Measurements from ENCODE around the gene DECR2.
"Not testable (repeated sequence)": the region's sequence is repeated elsewhere in the genome, so short reads cannot be mapped to it uniquely, and the experiment has no call there.

The DECR2 gene

GRCh38 chr16:361341-361871 is 40.3 kb upstream of the DECR2 start:
- peaks cover 0 to 17% of the 10 kb centered on the region in 2 donors for H3K27me3 ChIP-seq (ENCODE audit: control insufficient read depth in 1 of 2, insufficient read depth in 2 of 2, low read length in 2 of 2)
- no peak overlapping the region for H3K4me3 ChIP-seq (ENCODE audit: low read depth in 1 of 2, low read length in 2 of 2)
- no peak overlapping the region for H3K9ac ChIP-seq (ENCODE audit: low read length)
- no peaks in the 10 kb centered on the region for H3K4me1 ChIP-seq (ENCODE audit: insufficient read depth, low read length)
- no peaks in the 10 kb centered on the region for H3K9me3 ChIP-seq (ENCODE audit: low read length)
- no peak overlapping the region for H3K27ac ChIP-seq (ENCODE audit: low read depth, low read length)
- peaks cover 2% of the 10 kb centered on the region for H3K36me3 ChIP-seq (ENCODE audit: insufficient read depth, low read length)

GRCh38 chr16:361872-362701 is 39.6 kb upstream of the DECR2 start:
- Histone ChIP-seq H3K9me3 (ENCODE audit: low read length) (no peaks in the 10 kb centered on the region), H3K27ac (ENCODE audit: low read depth, low read length) (no peak overlapping the region), H3K27me3 (ENCODE audit: control insufficient read depth in 1 of 2, insufficient read depth in 2 of 2, low read length in 2 of 2) (peaks cover 0 to 17% of the 10 kb centered on the region in 2 donors), H3K4me1 (ENCODE audit: insufficient read depth, low read length) (no peaks in the 10 kb centered on the region), H3K4me3 (ENCODE audit: low read depth in 1 of 2, low read length in 2 of 2) (no peak overlapping the region), H3K36me3 (ENCODE audit: insufficient read depth, low read length) (peaks cover 9% of the 10 kb centered on the region), H3K9ac (ENCODE audit: low read length) (no peak overlapping the region)

DNA sequence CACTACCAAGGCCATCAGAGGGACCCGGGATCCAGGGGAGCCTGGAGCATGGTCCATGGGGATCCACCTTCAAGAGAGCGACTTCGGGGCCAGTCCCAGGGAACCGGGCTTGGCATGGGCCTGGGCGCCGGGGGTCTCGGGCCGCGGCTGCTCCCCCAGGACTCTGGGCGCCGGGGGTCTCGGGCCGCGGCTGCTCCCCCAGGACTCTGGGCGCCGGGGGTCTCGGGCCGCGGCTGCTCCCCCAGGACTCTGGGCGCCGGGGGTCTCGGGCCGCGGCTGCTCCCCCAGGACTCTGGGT is 39.0 kb upstream of the DECR2 start:
- H3K4me1 ChIP-seq (ENCODE audit: insufficient read depth, low read length); H3K4me3 ChIP-seq (ENCODE audit: low read depth in 1 of 2, low read length in 2 of 2); H3K9ac ChIP-seq (ENCODE audit: low read length); H3K27ac ChIP-seq (ENCODE audit: low read depth, low read length); H3K9me3 ChIP-seq (ENCODE audit: low read length): not testable (repeated sequence)
- Histone ChIP-seq H3K36me3 (ENCODE audit: insufficient read depth, low read length) (peaks cover 13% of the 10 kb centered on the region), H3K27me3 (ENCODE audit: control insufficient read depth in 1 of 2, insufficient read depth in 2 of 2, low read length in 2 of 2) (peaks cover 0 to 17% of the 10 kb centered on the region in 2 donors)

- peaks cover 0 to 17% of the 10 kb centered on the region in 2 donors for H3K27me3 ChIP-seq (ENCODE audit: control insufficient read depth in 1 of 2, insufficient read depth in 2 of 2, low read length in 2 of 2)
- no peak overlapping the region for H3K27ac ChIP-seq (ENCODE audit: low read depth, low read length)
- H3K4me1 ChIP-seq (ENCODE audit: insufficient read depth, low read length) = no peaks in the 10 kb centered on the region
- no peak overlapping the region for H3K9ac ChIP-seq (ENCODE audit: low read length)
- no peak overlapping the region for H3K4me3 ChIP-seq (ENCODE audit: low read depth in 1 of 2, low read length in 2 of 2)
- H3K9me3 ChIP-seq (ENCODE audit: low read length) = no peaks in the 10 kb centered on the region
- H3K36me3 ChIP-seq (ENCODE audit: insufficient read depth, low read length) = peaks cover 19% of the 10 kb centered on the region
Observed at GRCh38 chr16:363110-363765, 38.4 kb upstream of the DECR2 start.

DNA sequence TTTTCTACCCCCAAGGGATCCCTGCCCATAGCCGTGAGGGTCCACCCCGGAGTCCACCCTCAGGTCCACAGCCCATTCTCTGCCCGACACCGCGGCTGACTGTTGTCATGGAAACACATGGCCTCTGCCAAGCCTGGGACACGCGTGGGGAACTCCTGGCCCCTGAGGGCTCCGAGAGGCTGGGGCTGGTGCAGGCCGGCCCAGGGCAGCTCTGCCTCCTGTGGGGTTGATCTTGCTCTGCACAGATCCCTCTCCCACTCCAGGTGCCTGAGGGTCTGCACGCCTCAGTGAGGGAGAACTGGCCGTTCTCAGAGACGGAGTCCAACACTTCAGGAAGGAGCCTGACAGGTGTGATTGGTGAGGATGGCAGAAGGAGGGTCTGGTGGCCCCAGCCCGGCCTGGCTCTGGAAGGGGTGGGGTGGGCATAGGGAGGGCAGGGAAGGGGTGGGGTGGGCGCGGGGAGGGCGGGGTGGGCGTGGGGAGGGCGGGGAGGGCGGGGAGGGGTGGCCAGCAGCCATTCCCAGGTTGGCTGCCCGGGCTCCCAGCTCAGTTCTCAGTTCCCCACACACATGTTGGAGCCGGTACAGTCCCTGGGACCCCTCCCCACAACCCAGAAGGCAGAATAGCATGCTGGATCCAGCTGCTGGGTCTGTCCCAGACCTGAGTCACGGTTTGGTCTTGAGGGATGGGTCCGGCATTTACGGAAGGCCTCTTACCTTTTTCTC is 37.8 kb upstream of the DECR2 start:
- H3K27ac ChIP-seq (ENCODE audit: low read depth, low read length) = no peak overlapping the region
- H3K9ac ChIP-seq (ENCODE audit: low read length) = no peak overlapping the region
- H3K4me1 ChIP-seq (ENCODE audit: insufficient read depth, low read length) = no peaks in the 10 kb centered on the region
- H3K27me3 ChIP-seq (ENCODE audit: control insufficient read depth in 1 of 2, insufficient read depth in 2 of 2, low read length in 2 of 2) = peaks cover 0 to 17% of the 10 kb centered on the region in 2 donors
- H3K36me3 ChIP-seq (ENCODE audit: insufficient read depth, low read length) = peaks cover 23% of the 10 kb centered on the region
- H3K9me3 ChIP-seq (ENCODE audit: low read length) = no peaks in the 10 kb centered on the region
- no peak overlapping the region for H3K4me3 ChIP-seq (ENCODE audit: low read depth in 1 of 2, low read length in 2 of 2)

GRCh38 chr16:364595-365491 is 36.8 kb upstream of the DECR2 start:
- Histone ChIP-seq H3K9me3 (ENCODE audit: low read length) (no peaks in the 10 kb centered on the region), H3K9ac (ENCODE audit: low read length) (no peak overlapping the region), H3K4me1 (ENCODE audit: insufficient read depth, low read length) (peaks cover 8% of the 10 kb centered on the region)

DNA sequence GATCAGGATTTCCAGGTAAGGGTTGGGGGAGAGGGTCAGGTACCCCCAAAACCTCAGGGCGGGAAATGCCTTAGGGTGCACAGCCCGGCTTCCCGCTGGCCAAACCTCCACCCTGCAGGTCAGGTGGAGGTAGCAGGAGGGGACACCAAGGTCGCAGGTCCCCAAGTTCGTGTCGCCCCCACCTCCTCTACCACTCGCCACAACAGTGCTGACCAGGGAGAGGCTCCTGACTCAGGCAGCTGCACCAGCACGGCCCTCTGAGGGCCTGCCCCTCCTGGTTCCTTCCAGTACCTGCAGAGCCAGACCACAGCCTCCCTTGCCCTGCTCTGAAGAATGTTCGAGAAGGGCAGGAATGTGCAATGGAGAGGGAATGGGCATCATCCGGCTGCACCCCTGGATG is 35.2 kb upstream of the DECR2 start:
- H3K27me3 ChIP-seq (ENCODE audit: control insufficient read depth in 1 of 2, insufficient read depth in 2 of 2, low read length in 2 of 2) = peaks cover 0 to 17% of the 10 kb centered on the region in 2 donors
- no peaks in the 10 kb centered on the region for H3K9me3 ChIP-seq (ENCODE audit: low read length)
- H3K27ac ChIP-seq (ENCODE audit: low read depth, low read length) = no peak overlapping the region
- peaks cover 25% of the 10 kb centered on the region for H3K36me3 ChIP-seq (ENCODE audit: insufficient read depth, low read length)
- no peak overlapping the region for H3K9ac ChIP-seq (ENCODE audit: low read length)
- H3K4me3 ChIP-seq (ENCODE audit: low read depth in 1 of 2, low read length in 2 of 2) = no peak overlapping the region
- H3K4me1 ChIP-seq (ENCODE audit: insufficient read depth, low read length) = peaks cover 15% of the 10 kb centered on the region

More at GRCh38 chr16:364595-365491, 36.8 kb upstream of the DECR2 start:
- Histone ChIP-seq H3K36me3 (ENCODE audit: insufficient read depth, low read length) (peaks cover 25% of the 10 kb centered on the region), H3K27me3 (ENCODE audit: control insufficient read depth in 1 of 2, insufficient read depth in 2 of 2, low read length in 2 of 2) (peaks cover 0 to 17% of the 10 kb centered on the region in 2 donors), H3K27ac (ENCODE audit: low read depth, low read length) (no peak overlapping the region), H3K4me3 (ENCODE audit: low read depth in 1 of 2, low read length in 2 of 2) (no peak overlapping the region)

GRCh38 chr16:367333-367903 is 34.3 kb upstream of the DECR2 start:
- H3K9me3 ChIP-seq (ENCODE audit: low read length) = no peaks in the 10 kb centered on the region
- peaks cover 0 to 17% of the 10 kb centered on the region in 2 donors for H3K27me3 ChIP-seq (ENCODE audit: control insufficient read depth in 1 of 2, insufficient read depth in 2 of 2, low read length in 2 of 2)
- no peak overlapping the region for H3K27ac ChIP-seq (ENCODE audit: low read depth, low read length)
- H3K9ac ChIP-seq (ENCODE audit: low read length) = no peak overlapping the region
- no peak overlapping the region for H3K4me3 ChIP-seq (ENCODE audit: low read depth in 1 of 2, low read length in 2 of 2)
- H3K36me3 ChIP-seq (ENCODE audit: insufficient read depth, low read length) = peaks cover 35% of the 10 kb centered on the region
- H3K4me1 ChIP-seq (ENCODE audit: insufficient read depth, low read length) = peaks cover 15% of the 10 kb centered on the region

GRCh38 chr16:368388-369158 is 33.1 kb upstream of the DECR2 start:
- no peak overlapping the region for H3K9ac ChIP-seq (ENCODE audit: low read length)
- peaks cover 15% of the 10 kb centered on the region for H3K4me1 ChIP-seq (ENCODE audit: insufficient read depth, low read length)
- H3K27ac ChIP-seq (ENCODE audit: low read depth, low read length) = no peak overlapping the region
- H3K9me3 ChIP-seq (ENCODE audit: low read length) = no peaks in the 10 kb centered on the region
- H3K4me3 ChIP-seq (ENCODE audit: low read depth in 1 of 2, low read length in 2 of 2) = no peak overlapping the region
- peaks cover 0 to 10% of the 10 kb centered on the region in 2 donors for H3K27me3 ChIP-seq (ENCODE audit: control insufficient read depth in 1 of 2, insufficient read depth in 2 of 2, low read length in 2 of 2)
- peaks cover 35% of the 10 kb centered on the region for H3K36me3 ChIP-seq (ENCODE audit: insufficient read depth, low read length)

DNA sequence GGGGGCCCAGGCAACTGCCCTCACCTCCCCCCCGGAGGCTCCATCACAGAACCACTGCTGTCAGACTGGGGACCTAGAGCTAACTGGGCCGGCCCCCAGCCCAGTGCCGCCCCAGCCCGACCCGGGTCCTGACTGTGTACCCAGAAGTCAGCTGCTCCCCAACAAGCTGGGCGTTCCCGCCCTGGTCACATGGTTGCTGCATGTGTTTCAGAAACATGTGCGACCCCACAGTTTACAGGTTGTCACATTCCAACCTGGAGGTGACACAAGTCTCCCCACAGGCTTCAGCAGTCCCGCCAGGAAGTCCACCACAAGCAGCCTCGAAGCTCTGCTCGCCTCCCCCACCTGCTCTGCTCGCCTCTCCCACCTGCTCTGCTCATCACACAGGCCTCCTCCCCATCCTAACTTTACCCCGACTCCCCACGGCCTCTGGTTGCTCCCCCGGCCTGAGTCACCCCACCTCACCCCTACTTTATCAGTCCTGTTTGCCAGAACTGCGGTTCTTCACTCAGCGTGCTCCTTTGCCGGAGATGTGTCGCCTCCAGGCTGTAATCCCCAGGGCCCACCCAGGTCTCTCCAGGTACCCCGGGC is 32.3 kb upstream of the DECR2 start:
- H3K4me3 ChIP-seq (ENCODE audit: low read depth in 1 of 2, low read length in 2 of 2) = peak overlapping the region in 1 of 2 donors; percentile 52
- H3K9me3 ChIP-seq (ENCODE audit: low read length) = no peaks in the 10 kb centered on the region
- peaks cover 36% of the 10 kb centered on the region for H3K36me3 ChIP-seq (ENCODE audit: insufficient read depth, low read length)
- H3K4me1 ChIP-seq (ENCODE audit: insufficient read depth, low read length) = peaks cover 15% of the 10 kb centered on the region
- H3K9ac ChIP-seq (ENCODE audit: low read length) = no peak overlapping the region
- H3K27me3 ChIP-seq (ENCODE audit: control insufficient read depth in 1 of 2, insufficient read depth in 2 of 2, low read length in 2 of 2) = peaks cover 0 to 5% of the 10 kb centered on the region in 2 donors
- H3K27ac ChIP-seq (ENCODE audit: low read depth, low read length) = no peak overlapping the region

All from muscle layer of colon (tissue), 2 donors.